ENCODE measurements around the gene PRRT1B.

DNA sequence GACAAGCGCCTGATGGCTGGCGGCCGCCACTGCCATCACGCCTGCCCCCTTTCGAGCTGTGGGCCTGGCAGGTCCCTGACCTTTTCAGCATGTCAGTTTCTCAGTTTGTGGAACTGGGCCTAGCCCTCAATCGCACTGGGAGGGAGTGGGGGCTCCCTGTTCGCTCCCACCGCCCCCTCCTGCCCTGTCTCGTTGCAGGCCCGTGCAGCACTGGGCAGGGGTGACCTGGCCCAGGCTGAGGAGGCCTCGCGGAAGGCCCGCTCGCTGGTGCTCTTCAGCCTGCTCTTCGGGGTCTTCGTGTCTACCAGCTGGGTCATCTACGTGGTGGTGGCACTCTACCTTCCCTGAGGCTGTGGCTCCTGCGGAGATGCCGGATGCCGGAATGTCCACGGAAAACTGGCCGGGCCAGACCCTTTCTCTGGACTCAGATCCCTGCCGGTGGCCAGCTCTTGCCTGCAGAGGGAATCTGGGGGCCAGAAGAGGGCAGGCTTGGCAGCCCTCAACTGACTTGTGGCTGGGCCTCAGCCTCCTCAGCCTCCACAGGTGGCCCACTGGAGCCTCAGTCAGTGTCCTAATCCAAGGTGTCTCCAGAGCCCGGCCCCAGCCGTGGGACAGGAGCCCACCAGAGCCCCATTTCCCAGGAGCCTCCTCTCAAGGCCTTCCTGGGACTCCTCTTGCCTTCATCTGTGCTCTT, 12.7 kb downstream of the PRRT1B start:
- no peak for TF ChIP-seq SIN3A (IDR thresholded peaks at IDR 0.05; ENCODE audit: borderline replicate concordance, insufficient read depth, low read length)
- no peak for TF ChIP-seq FOXP2 (optimal IDR thresholded peaks at IDR 0.05; ENCODE audit: borderline replicate concordance, extremely low read depth, extremely low read length, insufficient read depth)
- no peak for TF ChIP-seq POLR2AphosphoS5 (IDR thresholded peaks at IDR 0.05; ENCODE audit: low read depth, low read length)
